ENCODE data around the gene KBTBD8. TPM values are rescaled to one million over a fixed set of nuclear protein-coding genes. Genes with fewer than 3 reads are reported as not detected.

The KBTBD8 gene
- total and polyA plus RNA-seq, 9 of the 15 experiments (the other 6 are each of a cell fraction or from before 2014, with no cell fraction given), result 2.7 to 9.1 (median 5.6) TPM

GRCh38 chr3:66998113-66998903, at the start of gene KBTBD8 (continued):
- TF ChIP-seq IRF9 (tag; IDR thresholded peaks at IDR 0.05) (no peak), HDAC6 (IDR thresholded peaks at IDR 0.05; ENCODE audit: low read depth, low read length) (no peak), ZNF134 (CRISPR knock-in tag; conservative IDR thresholded peaks at IDR 0.05) (no peak), CCNT2 (IDR thresholded peaks at IDR 0.05; ENCODE audit: borderline replicate concordance, extremely low read depth, insufficient read length, low read depth, low read length) (no peak), ZNF124 (CRISPR knock-in tag; IDR thresholded peaks at IDR 0.05) (no peak), NELFE (IDR thresholded peaks at IDR 0.05; ENCODE audit: insufficient read depth, insufficient read length) (no peak), MTF1 (CRISPR knock-in tag; IDR thresholded peaks at IDR 0.05; ENCODE audit: borderline replicate concordance) (no peak), ATF7 (IDR thresholded peaks at IDR 0.05) (0 out of 2 replicates have a peak, but pooled peaks have one; percentile 6), BRD4 (IDR thresholded peaks at IDR 0.05) (no peak), ZNF699 (CRISPR knock-in tag; IDR thresholded peaks at IDR 0.05; ENCODE audit: insufficient replicate concordance) (no peak), CCAR2 (IDR thresholded peaks at IDR 0.05; ENCODE audit: low read depth, low read length) (no peak)
- TF ChIP-seq, protein P1, sequence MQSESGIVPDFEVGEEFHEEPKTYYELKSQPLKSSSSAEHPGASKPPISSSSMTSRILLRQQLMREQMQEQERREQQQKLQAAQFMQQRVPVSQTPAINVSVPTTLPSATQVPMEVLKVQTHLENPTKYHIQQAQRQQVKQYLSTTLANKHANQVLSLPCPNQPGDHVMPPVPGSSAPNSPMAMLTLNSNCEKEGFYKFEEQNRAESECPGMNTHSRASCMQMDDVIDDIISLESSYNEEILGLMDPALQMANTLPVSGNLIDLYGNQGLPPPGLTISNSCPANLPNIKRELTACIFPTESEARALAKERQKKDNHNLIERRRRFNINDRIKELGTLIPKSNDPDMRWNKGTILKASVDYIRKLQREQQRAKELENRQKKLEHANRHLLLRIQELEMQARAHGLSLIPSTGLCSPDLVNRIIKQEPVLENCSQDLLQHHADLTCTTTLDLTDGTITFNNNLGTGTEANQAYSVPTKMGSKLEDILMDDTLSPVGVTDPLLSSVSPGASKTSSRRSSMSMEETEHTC (IDR thresholded peaks at IDR 0.05), result no peak
- TF ChIP-seq, protein P2, sequence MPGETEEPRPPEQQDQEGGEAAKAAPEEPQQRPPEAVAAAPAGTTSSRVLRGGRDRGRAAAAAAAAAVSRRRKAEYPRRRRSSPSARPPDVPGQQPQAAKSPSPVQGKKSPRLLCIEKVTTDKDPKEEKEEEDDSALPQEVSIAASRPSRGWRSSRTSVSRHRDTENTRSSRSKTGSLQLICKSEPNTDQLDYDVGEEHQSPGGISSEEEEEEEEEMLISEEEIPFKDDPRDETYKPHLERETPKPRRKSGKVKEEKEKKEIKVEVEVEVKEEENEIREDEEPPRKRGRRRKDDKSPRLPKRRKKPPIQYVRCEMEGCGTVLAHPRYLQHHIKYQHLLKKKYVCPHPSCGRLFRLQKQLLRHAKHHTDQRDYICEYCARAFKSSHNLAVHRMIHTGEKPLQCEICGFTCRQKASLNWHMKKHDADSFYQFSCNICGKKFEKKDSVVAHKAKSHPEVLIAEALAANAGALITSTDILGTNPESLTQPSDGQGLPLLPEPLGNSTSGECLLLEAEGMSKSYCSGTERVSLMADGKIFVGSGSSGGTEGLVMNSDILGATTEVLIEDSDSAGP (CRISPR knock-in tag; IDR thresholded peaks at IDR 0.05), result no peak
